HG02885 (cell line): ENCODE results near the gene KIF18B.

Experiments
- ATAC-seq: cut with Tn5 transposase; IDR thresholded peaks from one replicate; pipeline ENCODE4 v1.9.1; 2021; ENCODE audit warnings: mild to moderate bottlenecking; ENCODE audit not compliant: unreplicated experiment, poor library complexity

Gene KIF18B

DNA sequence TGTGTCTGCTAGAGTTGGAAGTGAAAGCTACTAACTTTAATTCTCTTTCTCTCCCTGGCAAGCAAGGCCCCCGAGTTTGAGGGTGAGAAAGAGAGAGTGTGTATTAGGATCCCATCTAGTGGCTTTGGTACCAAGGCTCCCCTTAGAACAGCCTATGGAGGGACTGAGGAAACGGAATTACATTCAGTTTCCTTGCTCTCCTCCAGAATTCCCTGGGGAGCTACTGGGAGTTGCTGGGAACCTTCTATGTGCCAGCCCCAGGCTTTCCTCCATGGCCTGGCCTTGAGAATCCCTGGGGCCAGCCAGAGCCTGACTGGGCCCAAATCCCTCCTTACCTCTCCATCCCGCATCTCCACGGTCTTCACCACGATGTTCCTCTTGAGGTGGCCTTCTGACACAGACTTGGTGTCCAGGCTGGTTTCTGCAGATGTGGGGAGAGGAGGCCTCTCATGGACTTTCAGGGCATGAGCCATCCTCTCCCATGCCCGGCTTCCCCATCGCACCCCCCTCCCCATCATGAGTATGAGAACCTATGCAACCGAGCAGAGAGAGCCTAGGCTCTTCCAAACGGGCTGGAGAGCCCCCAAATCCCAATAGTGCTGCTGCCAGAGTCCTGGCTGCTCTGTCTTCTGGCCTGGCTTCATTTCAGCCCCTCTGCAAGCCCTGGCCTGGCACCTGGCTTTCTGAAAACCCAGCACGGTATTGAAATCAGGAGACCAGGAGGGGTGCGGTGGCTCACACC, 39.7 kb downstream of the KIF18B start:
- ATAC-seq, result no peak

- no peak for ATAC-seq
Measured at GRCh38 chr17:44906763-44907728, 40.5 kb downstream of the KIF18B start.

DNA sequence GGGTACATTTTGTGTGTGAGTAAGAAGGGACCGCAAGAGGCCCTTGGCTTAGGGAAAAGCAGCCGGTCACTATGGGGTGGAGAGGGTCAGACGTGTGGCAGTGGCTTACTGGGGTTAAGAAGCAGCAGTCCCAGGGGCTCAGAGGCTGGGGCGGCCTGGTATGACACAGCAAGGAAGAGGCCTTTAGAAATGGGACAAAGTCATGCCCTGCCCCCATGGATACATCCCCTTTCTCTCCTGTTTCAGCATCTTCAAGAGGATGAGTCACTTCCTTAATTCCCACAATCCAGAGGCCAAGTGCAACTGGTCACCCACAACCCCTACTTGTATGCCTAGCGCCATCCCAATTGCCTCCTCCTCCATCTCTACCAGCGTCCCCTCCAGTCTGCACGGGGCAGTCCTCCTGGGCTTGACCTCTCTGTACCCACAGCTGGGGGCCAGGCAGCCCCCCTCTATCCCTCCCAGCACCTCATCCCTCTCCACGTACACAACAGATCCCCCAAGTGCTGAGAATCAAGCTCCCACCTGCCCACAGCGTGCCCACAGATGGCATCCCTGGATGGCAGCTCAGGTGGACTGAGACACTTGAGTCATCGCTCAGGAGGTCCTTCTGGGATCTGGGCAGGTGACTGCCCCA, 41.4 kb downstream of the KIF18B start:
- ATAC-seq, result no peak

GRCh38 chr17:44905006-44906000, 42.3 kb downstream of the KIF18B start:
- no peak for ATAC-seq

GRCh38 chr17:44904001-44904984, 43.3 kb downstream of the KIF18B start:
- ATAC-seq, result no peak

DNA sequence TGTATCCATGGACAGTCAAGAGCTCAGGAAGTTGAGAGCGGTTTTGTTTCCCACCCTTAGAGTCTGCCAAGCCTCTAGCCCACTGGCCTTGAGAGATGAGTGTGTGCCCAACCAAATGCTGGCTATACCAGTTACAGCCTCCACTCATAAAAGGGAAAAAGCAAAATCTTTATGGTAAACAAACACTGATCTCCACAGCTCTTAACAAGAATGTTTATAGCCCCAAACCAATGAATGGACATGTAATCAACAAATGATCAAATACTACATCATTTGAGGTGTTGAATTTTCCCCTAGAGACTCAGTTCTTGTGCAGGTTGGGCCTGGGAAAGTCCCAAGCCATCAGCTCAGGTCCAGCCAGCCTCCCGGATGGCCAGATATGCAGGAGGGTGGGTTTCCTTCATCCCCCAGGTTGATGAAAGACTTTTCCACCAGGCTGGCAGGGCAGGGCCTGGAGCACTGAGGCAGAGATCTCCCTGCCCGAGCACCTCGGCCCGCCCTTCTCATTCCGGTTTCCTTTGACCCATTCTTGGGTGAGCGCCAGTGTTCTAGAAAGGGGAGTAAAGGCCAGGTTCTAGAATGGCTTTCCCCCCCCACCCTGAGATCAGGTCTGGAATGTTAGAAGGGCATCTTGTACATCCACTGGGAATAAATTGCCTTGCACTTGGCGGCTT, 44.4 kb downstream of the KIF18B start:
- no peak for ATAC-seq

- no peak for ATAC-seq
Measured at GRCh38 chr17:44902135-44902760, 45.3 kb downstream of the KIF18B start.

DNA sequence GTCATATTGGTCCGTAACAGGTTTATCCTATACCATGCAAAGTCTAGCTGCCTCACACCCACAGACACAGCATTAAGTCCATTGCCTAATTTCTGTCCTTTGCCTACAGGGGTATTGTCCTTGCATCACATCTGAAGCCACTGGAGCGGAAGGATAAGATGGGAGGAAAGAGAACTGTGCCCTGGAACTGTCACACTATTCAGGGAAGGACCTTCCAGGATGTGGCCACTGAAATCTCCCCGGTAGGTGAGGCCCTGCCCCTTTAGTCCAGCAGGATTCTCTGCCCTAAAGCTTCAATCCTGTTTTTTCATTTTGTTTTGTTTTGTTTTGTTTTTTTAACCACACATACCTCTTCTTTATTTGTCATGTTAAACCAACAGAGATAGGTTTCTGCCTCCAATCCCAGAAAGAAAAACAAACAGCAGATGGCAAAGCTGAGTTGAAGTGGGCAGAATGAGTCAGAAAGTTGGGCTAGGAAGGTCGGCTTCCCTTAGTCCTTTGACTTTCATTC, 46.1 kb downstream of the KIF18B start:
- no peak for ATAC-seq

DNA sequence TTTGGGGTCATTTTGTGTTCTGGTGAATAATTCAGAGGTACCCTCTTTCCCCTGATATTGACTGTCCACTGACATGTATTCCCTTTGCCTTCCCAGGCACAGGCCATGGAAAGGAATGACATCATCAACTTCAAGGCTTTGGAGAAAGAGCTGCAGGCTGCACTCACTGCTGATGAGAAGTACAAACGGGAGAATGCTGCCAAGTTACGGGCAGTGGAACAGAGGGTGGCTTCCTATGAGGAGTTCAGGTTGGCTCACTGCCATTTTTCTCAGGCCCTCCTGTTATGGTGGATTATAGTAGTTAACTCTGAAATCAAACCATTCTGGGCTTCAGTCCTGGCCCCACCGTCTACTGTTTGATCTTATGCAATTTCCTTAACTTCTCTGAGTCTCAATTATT, 46.7 kb downstream of the KIF18B start:
- no peak for ATAC-seq

GRCh38 chr17:44899074-44899782, 48.3 kb downstream of the KIF18B start, which contains the start of gene EFTUD2:
TSS of gene EFTUD2 (minus strand) at chr17:44899445. CDS start at chr17:44894521, 4,924 bp downstream.
- ATAC-seq, result peak; percentile 81

GRCh38 chr17:44898768-44899073, 48.9 kb downstream of the KIF18B start:
- no peak for ATAC-seq

GRCh38 chr17:44894642-44895041, 52.9 kb downstream of the KIF18B start:
- no peak for ATAC-seq

DNA sequence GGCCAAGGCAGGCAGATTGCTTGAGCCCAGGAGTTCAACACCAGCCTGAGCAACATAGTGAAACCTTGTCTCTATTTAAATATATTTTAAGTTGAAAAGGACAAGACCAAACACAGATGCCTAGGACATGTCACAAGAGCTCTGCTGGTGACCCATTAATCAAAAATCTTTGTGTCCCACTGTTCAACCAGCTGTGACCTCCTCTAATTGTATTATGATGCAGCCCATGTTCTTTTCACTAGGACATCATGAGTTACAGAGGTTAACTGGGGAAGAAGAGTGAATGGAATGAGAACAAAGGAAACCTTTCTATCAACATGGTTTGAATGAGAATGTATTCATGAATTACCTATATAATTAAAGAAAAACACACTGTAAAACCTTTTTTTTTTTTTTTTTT, 55.3 kb downstream of the KIF18B start:
- ATAC-seq, result no peak

DNA sequence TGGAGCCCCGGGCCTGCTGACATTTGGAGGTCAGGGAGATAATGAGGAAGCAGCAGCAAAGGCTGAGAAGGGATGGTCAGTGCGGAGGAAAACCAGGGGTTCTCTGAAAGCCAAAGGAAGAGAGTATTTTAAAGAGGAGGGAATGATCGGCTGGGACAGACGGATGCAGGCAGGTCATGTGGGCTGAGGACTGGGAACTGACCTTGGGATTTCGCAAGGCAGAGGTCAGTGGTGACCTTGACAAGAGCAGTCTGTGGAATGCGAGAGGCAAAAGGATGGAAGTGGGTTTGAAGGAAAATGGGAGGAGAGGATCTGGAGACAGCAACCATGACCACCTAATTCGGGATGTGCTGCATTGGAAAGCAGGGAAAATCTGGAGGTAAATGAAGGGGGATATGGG, 58.6 kb downstream of the KIF18B start:
- ATAC-seq, result no peak

- ATAC-seq, result no peak
Measured at GRCh38 chr17:44887971-44888954, 59.3 kb downstream of the KIF18B start.

DNA sequence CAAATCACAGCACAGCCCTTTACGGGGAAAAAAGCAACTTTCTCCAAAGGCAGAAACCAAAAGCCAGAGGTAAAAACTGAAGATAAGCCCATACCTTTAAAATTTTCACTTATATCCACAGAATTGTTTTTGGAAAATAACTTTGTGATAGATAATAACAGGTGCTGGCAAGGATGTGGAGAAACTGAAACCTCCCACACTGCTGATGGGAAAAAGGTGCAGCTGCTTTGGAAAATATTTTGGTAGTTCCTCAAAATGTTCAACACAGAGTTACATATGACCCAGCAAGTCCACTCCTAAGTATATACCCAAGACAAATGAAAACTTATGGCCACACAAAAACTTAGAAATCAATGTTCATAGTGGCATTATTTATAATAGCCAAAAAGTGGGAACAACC, 60.6 kb downstream of the KIF18B start:
- no peak for ATAC-seq
